ENCODE measurements around the gene HBQ1.

GRCh38 chr16:187330-187729 is 7.1 kb downstream of the HBQ1 start:
- TF ChIP-seq CTCF (IDR thresholded peaks at IDR 0.05) (no peak), POLR2A (IDR thresholded peaks at IDR 0.05) (no peak), POLR2AphosphoS5 (IDR thresholded peaks at IDR 0.05) (no peak)

Measured in prostate gland (tissue), 2 donors.